ENCODE measurements around the gene GPR162. TPM values are rescaled to one million over a fixed set of nuclear protein-coding genes. Genes with fewer than 3 reads are reported as not detected.
"Not testable (repeated sequence)": the region's sequence is repeated elsewhere in the genome, so short reads cannot be mapped to it uniquely, and the experiment has no call there.

GPR162 gene
- polyA plus RNA-seq, 2 of the 4 experiments (the other 2 are of a cell fraction) = 1.7 to 1.8 TPM

- TF ChIP-seq TFCP2L1 (CRISPR knock-in tag; IDR thresholded peaks at IDR 0.05) (0 out of 2 replicates have a peak, but pooled peaks have one; percentile 40), CHD4 (IDR thresholded peaks at IDR 0.05; ENCODE audit: borderline replicate concordance) (no peak), FOXS1 (CRISPR knock-in tag; IDR thresholded peaks at IDR 0.05) (no peak), BHLHE40 (IDR thresholded peaks at IDR 0.05; ENCODE audit: low read depth, low read length) (0 out of 2 replicates have a peak, but pooled peaks have one; percentile 1), RARB (CRISPR knock-in tag; IDR thresholded peaks at IDR 0.05) (no peak), RCOR1 (IDR thresholded peaks at IDR 0.05; ENCODE audit: low read depth, low read length) (no peak), CBX8 (IDR thresholded peaks at IDR 0.05) (no peak), RAD21 (conservative IDR thresholded peaks at IDR 0.05 in 1 of 2, IDR thresholded peaks at IDR 0.05 in 1 of 2) (peak; percentile 7 to 26; a peak in 3 of 5 replicates), MYC (IDR thresholded peaks at IDR 0.05; ENCODE audit: borderline replicate concordance, low read length) (peak; percentile 64; the same call in 1 of the 2 replicates), KDM5A (IDR thresholded peaks at IDR 0.05) (no peak), MAFK (IDR thresholded peaks at IDR 0.05; ENCODE audit: partially characterized antibody) (no peak), REST (IDR thresholded peaks at IDR 0.05) (peak; percentile 60; the same call in 1 of the 2 replicates), E2F6 (IDR thresholded peaks at IDR 0.05; ENCODE audit: borderline replicate concordance, low read depth) (peak; percentile 20; the same call in 1 of the 2 replicates), RFX5 (IDR thresholded peaks at IDR 0.05) (no peak), POLR2A (IDR thresholded peaks at IDR 0.05; ENCODE audit: low read length) (peak; percentile 82), FOSB (CRISPR knock-in tag; IDR thresholded peaks at IDR 0.05) (no peak), HOXB13 (CRISPR knock-in tag; IDR thresholded peaks at IDR 0.05; ENCODE audit: low read depth) (no peak), KDM1A (IDR thresholded peaks at IDR 0.05; ENCODE audit: low read depth) (no peak), BCL3 (IDR thresholded peaks at IDR 0.05) (no peak), ZNF302 (CRISPR knock-in tag; IDR thresholded peaks at IDR 0.05) (no peak), CEBPB (IDR thresholded peaks at IDR 0.05) (no peak), HEYL (CRISPR knock-in tag; IDR thresholded peaks at IDR 0.05) (no peak), MAZ (IDR thresholded peaks at IDR 0.05; ENCODE audit: borderline replicate concordance, low read depth, low read length) (no peak; the same call in 1 of the 2 replicates), JUNB (IDR thresholded peaks at IDR 0.05) (no peak), EHF (CRISPR knock-in tag; IDR thresholded peaks at IDR 0.05) (no peak), ELK1 (IDR thresholded peaks at IDR 0.05; ENCODE audit: low read depth, low read length) (no peak), CBX2 (IDR thresholded peaks at IDR 0.05; ENCODE audit: borderline replicate concordance, low read depth) (no peak), FOSL2 (IDR thresholded peaks at IDR 0.05) (no peak), FOSL2 (CRISPR knock-in tag; IDR thresholded peaks at IDR 0.05) (peak; percentile 63), HDAC2 (IDR thresholded peaks at IDR 0.05) (no peak), PBX3 (IDR thresholded peaks at IDR 0.05) (peak; percentile 77), EP300 (IDR thresholded peaks at IDR 0.05) (no peak)
Observed at GRCh38 chr12:6873094-6874014, 51.7 kb downstream of the GPR162 start, which contains the start of gene SPSB2 (continued).

GRCh38 chr12:6874015-6874368 is 52.4 kb downstream of the GPR162 start:
- peak overlapping the region; percentile 100 for H3K4me2 ChIP-seq
- not testable (repeated sequence) for FAIRE-seq; H3K9me3 ChIP-seq; DNase-seq (ENCODE audit: low read depth in 1 of 2, low spot score in 1 of 2); ATAC-seq
- H3K4me3 ChIP-seq = peak overlapping the region; percentile 77
- WGBS (ENCODE audit: missing lambda C conversion rate) = 13% methylated on average over 9 of the region's 9 CpGs
- POLR2A ChIA-PET = interaction anchor here (6.0 kb wide), 1 partner anchor 18 kb away, joined by 105 read pairs; no protein-coding TSS in a partner anchor
- CTCF ChIA-PET = interaction anchor here (1.0 to 17.9 kb wide), 7 partner anchors 10 to 88 kb away, joined by 3 to 399 read pairs (median 51); partner anchors contain the start of genes ATN1, CDCA3, ENO2 and LRRC23
- H3K27ac ChIP-seq = peak overlapping the region; percentile 93 to 94
- peaks cover 41% of the 10 kb centered on the region for H3K4me1 ChIP-seq
